ENCODE measurements around the gene CNN1. TPM values are rescaled to one million over a fixed set of nuclear protein-coding genes. Genes with fewer than 3 reads are reported as not detected.

The CNN1 gene
- total and polyA plus RNA-seq, 7 donors, result 4.9 to 3,058 (median 1,586) TPM

GRCh38 chr19:11586331-11586730 is 47.7 kb downstream of the CNN1 start:
- H3K27me3 ChIP-seq, result no peaks in the 10 kb centered on the region
- H3K9me3 ChIP-seq, result no peaks in the 10 kb centered on the region
- H3K27ac ChIP-seq, result no peak overlapping the region
- TF ChIP-seq, protein P1, sequence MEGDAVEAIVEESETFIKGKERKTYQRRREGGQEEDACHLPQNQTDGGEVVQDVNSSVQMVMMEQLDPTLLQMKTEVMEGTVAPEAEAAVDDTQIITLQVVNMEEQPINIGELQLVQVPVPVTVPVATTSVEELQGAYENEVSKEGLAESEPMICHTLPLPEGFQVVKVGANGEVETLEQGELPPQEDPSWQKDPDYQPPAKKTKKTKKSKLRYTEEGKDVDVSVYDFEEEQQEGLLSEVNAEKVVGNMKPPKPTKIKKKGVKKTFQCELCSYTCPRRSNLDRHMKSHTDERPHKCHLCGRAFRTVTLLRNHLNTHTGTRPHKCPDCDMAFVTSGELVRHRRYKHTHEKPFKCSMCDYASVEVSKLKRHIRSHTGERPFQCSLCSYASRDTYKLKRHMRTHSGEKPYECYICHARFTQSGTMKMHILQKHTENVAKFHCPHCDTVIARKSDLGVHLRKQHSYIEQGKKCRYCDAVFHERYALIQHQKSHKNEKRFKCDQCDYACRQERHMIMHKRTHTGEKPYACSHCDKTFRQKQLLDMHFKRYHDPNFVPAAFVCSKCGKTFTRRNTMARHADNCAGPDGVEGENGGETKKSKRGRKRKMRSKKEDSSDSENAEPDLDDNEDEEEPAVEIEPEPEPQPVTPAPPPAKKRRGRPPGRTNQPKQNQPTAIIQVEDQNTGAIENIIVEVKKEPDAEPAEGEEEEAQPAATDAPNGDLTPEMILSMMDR (IDR thresholded peaks at IDR 0.05), result no peak
- no peak for TF ChIP-seq POLR2A (IDR thresholded peaks at IDR 0.05)
- TF ChIP-seq EP300 (IDR thresholded peaks at IDR 0.05), result no peak
- no peak for TF ChIP-seq POLR2AphosphoS5 (IDR thresholded peaks at IDR 0.05)
- intact Hi-C loops (cut with DNase I), result loop anchor here (2.0 to 5.0 kb wide), 3 partner anchors 26 to 294 kb away; no protein-coding TSS in a partner anchor
- H3K4me3 ChIP-seq, result no peak overlapping the region
- H3K36me3 ChIP-seq, result no peaks in the 10 kb centered on the region
- no peak for DNase-seq
- H3K4me1 ChIP-seq, result no peaks in the 10 kb centered on the region
- WGBS, 2 donors, result 64 to 72% methylated on average over 6 of the region's 6 CpGs

- no peaks in the 10 kb centered on the region for H3K36me3 ChIP-seq
- H3K9me3 ChIP-seq, result no peaks in the 10 kb centered on the region
- peak; percentile 86 for DNase-seq
- H3K27me3 ChIP-seq, result no peaks in the 10 kb centered on the region
- H3K27ac ChIP-seq, result peak overlapping the region in 1 of 4 donors; percentile 2
- no peaks in the 10 kb centered on the region for H3K4me1 ChIP-seq
- TF ChIP-seq, protein P1 (IDR thresholded peaks at IDR 0.05), result peak; percentile 83 to 91 (median 88)
- no peak for TF ChIP-seq EP300 (IDR thresholded peaks at IDR 0.05)
- 2 to 8% methylated on average over 7 of the region's 7 CpGs for WGBS, 2 donors
- no peak overlapping the region for H3K4me3 ChIP-seq
- intact Hi-C loops (cut with DNase I), result loop anchor here (2.0 to 5.0 kb wide), 3 partner anchors 27 to 295 kb away; no protein-coding TSS in a partner anchor
These were observed 48.8 kb downstream of the CNN1 start for GRCh38 chr19:11587302-11587974.

GRCh38 chr19:11587975-11588631 is 49.5 kb downstream of the CNN1 start:
- H3K4me1 ChIP-seq, result no peaks in the 10 kb centered on the region
- H3K36me3 ChIP-seq, result no peaks in the 10 kb centered on the region
- 27 to 74% methylated on average over 13 of the region's 13 CpGs for WGBS, 2 donors
- TF ChIP-seq, protein P1 (IDR thresholded peaks at IDR 0.05), result peak in 2 of 4 experiments; percentile 7 to 9
- TF ChIP-seq POLR2A (IDR thresholded peaks at IDR 0.05), result no peak
- no peaks in the 10 kb centered on the region for H3K9me3 ChIP-seq
- H3K4me3 ChIP-seq, result no peak overlapping the region
- peak overlapping the region in 1 of 4 donors; percentile 2 for H3K27ac ChIP-seq
- H3K27me3 ChIP-seq, result no peaks in the 10 kb centered on the region
- DNase-seq, result no peak
- intact Hi-C loops (cut with DNase I), result loop anchor here (2.0 to 5.0 kb wide), 3 partner anchors 27 to 296 kb away; no protein-coding TSS in a partner anchor

DNA sequence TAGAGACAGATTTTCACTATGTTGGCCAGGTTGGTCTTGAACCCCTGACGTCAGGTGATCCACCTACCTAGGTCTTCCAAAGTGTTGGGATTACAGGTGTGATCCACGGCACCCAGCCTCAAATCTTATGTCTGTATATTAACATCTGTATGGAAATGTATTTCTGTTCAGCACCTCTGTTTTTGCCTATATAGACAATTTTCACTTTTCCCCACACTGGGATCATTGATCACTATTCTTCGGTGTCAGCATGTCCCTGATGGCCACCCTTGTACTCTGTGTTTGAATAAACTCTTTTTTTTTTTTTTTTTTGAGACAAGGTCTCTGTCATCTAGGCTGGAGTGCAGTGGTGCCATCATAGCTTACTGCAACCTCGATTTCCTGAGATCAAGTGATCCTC is 55.4 kb downstream of the CNN1 start:
- 89% methylated on average over 4 of the region's 4 CpGs for WGBS, 2 donors
- Histone ChIP-seq H3K27ac (no peak overlapping the region), H3K4me3 (no peak overlapping the region), H3K36me3 (no peaks in the 10 kb centered on the region), H3K27me3 (no peaks in the 10 kb centered on the region), H3K4me1 (peaks cover 0 to 19% (median 16%) of the 10 kb centered on the region in 4 donors), H3K9me3 (no peaks in the 10 kb centered on the region)
- intact Hi-C loops (cut with DNase I), result loop anchor here (10.0 kb wide), 1 partner anchor 219 kb away; the partner anchor contains the start of gene SWSAP1
- DNase-seq, result no peak
- no peak for TF ChIP-seq POLR2A (IDR thresholded peaks at IDR 0.05)

GRCh38 chr19:11596156-11596555 is 57.5 kb downstream of the CNN1 start:
- no peak overlapping the region for H3K4me3 ChIP-seq
- intact Hi-C loops (cut with DNase I), result loop anchor here (10.0 kb wide), 1 partner anchor 221 kb away; the partner anchor contains the start of gene SWSAP1
- no peaks in the 10 kb centered on the region for H3K36me3 ChIP-seq
- TF ChIP-seq POLR2A (IDR thresholded peaks at IDR 0.05) (no peak), EP300 (IDR thresholded peaks at IDR 0.05) (no peak), POLR2AphosphoS5 (IDR thresholded peaks at IDR 0.05) (no peak)
- TF ChIP-seq, protein P1 (IDR thresholded peaks at IDR 0.05), result no peak
- peaks cover 0 to 26% (median 20%) of the 10 kb centered on the region in 4 donors for H3K4me1 ChIP-seq
- peak overlapping the region in 2 of 4 donors; percentile 92 to 97 for H3K27ac ChIP-seq
- no peaks in the 10 kb centered on the region for H3K9me3 ChIP-seq
- no peaks in the 10 kb centered on the region for H3K27me3 ChIP-seq
- no peak for DNase-seq
- WGBS, 2 donors, result 93 to 94% methylated on average over 10 of the region's 10 CpGs

All from sigmoid colon (tissue), 7 donors.